ENCODE data around the gene GIMAP7.
"Not testable (repeated sequence)": the region's sequence is repeated elsewhere in the genome, so short reads cannot be mapped to it uniquely, and the experiment has no call there.

The GIMAP7 gene

GRCh38 chr7:150487625-150488024 is 27.0 kb upstream of the GIMAP7 start:
- in situ Hi-C loops (cut with MboI; ENCODE audit: low sequenced_read_pairs): no loop called here
- Histone ChIP-seq H3K9me3 (no peaks in the 10 kb centered on the region), H3K27me3 (ENCODE audit: low read depth) (no peaks in the 10 kb centered on the region), H3K4me3 (no peak overlapping the region), H3K36me3 (replicated peaks) (no peaks in the 10 kb centered on the region), H3K4me1 (no peaks in the 10 kb centered on the region)
- DNase-seq (ENCODE audit: low spot score in 2 of 2): no peak

GRCh38 chr7:150489782-150490181 is 24.9 kb upstream of the GIMAP7 start:
- DNase-seq (ENCODE audit: low spot score in 2 of 2): no peak
- in situ Hi-C loops (cut with MboI; ENCODE audit: low sequenced_read_pairs): no loop called here
- Histone ChIP-seq H3K36me3 (replicated peaks) (no peaks in the 10 kb centered on the region), H3K9me3 (no peaks in the 10 kb centered on the region), H3K4me3 (no peak overlapping the region), H3K27me3 (ENCODE audit: low read depth) (no peaks in the 10 kb centered on the region), H3K4me1 (no peaks in the 10 kb centered on the region)

GRCh38 chr7:150493442-150493841 is 21.2 kb upstream of the GIMAP7 start:
- H3K9me3 ChIP-seq; H3K36me3 ChIP-seq (replicated peaks); DNase-seq (ENCODE audit: low spot score in 2 of 2); H3K4me1 ChIP-seq; H3K4me3 ChIP-seq; in situ Hi-C loops (cut with MboI; ENCODE audit: low sequenced_read_pairs); H3K27me3 ChIP-seq (ENCODE audit: low read depth): not testable (repeated sequence)

- Histone ChIP-seq H3K4me1 (no peaks in the 10 kb centered on the region), H3K9me3 (no peaks in the 10 kb centered on the region), H3K4me3 (no peak overlapping the region), H3K36me3 (replicated peaks) (no peaks in the 10 kb centered on the region), H3K27me3 (ENCODE audit: low read depth) (no peaks in the 10 kb centered on the region)
- in situ Hi-C loops (cut with MboI; ENCODE audit: low sequenced_read_pairs): no loop called here
- DNase-seq (ENCODE audit: low spot score in 2 of 2): no peak
Observed at GRCh38 chr7:150502519-150502918, 12.2 kb upstream of the GIMAP7 start.

- no peak for DNase-seq (ENCODE audit: low spot score in 2 of 2)
- no peaks in the 10 kb centered on the region for H3K36me3 ChIP-seq (replicated peaks)
- H3K4me1 ChIP-seq: no peaks in the 10 kb centered on the region
- H3K27me3 ChIP-seq (ENCODE audit: low read depth): no peaks in the 10 kb centered on the region
- no peaks in the 10 kb centered on the region for H3K9me3 ChIP-seq
- in situ Hi-C loops (cut with MboI; ENCODE audit: low sequenced_read_pairs): no loop called here
- H3K4me3 ChIP-seq: no peak overlapping the region
Observed at GRCh38 chr7:150503155-150503554, 11.5 kb upstream of the GIMAP7 start.

GRCh38 chr7:150503581-150503980 is 11.1 kb upstream of the GIMAP7 start:
- no peaks in the 10 kb centered on the region for H3K9me3 ChIP-seq
- no peaks in the 10 kb centered on the region for H3K27me3 ChIP-seq (ENCODE audit: low read depth)
- no peak for DNase-seq (ENCODE audit: low spot score in 2 of 2)
- in situ Hi-C loops (cut with MboI; ENCODE audit: low sequenced_read_pairs): no loop called here
- H3K4me3 ChIP-seq: no peak overlapping the region
- H3K36me3 ChIP-seq (replicated peaks): no peaks in the 10 kb centered on the region
- H3K4me1 ChIP-seq: no peaks in the 10 kb centered on the region

GRCh38 chr7:150507947-150508602 is 6.6 kb upstream of the GIMAP7 start:
- DNase-seq (ENCODE audit: low spot score in 2 of 2): no peak
- H3K36me3 ChIP-seq (replicated peaks): no peaks in the 10 kb centered on the region
- in situ Hi-C loops (cut with MboI; ENCODE audit: low sequenced_read_pairs): no loop called here
- no peak overlapping the region for H3K4me3 ChIP-seq
- H3K4me1 ChIP-seq: no peaks in the 10 kb centered on the region
- no peaks in the 10 kb centered on the region for H3K9me3 ChIP-seq
- H3K27me3 ChIP-seq (ENCODE audit: low read depth): no peaks in the 10 kb centered on the region

- Histone ChIP-seq H3K36me3 (replicated peaks) (no peaks in the 10 kb centered on the region), H3K4me1 (no peaks in the 10 kb centered on the region), H3K4me3 (no peak overlapping the region), H3K27me3 (ENCODE audit: low read depth) (no peaks in the 10 kb centered on the region; the same call in 1 of the 2 replicates), H3K9me3 (no peaks in the 10 kb centered on the region)
- DNase-seq (ENCODE audit: low spot score in 2 of 2): no peak
- in situ Hi-C loops (cut with MboI; ENCODE audit: low sequenced_read_pairs): no loop called here
Observed at GRCh38 chr7:150511048-150511447, 3.6 kb upstream of the GIMAP7 start.

GRCh38 chr7:150513758-150514157 is 914 bp upstream of the GIMAP7 start:
- H3K4me1 ChIP-seq: no peaks in the 10 kb centered on the region
- no peaks in the 10 kb centered on the region for H3K9me3 ChIP-seq
- in situ Hi-C loops (cut with MboI; ENCODE audit: low sequenced_read_pairs): no loop called here
- H3K27me3 ChIP-seq (ENCODE audit: low read depth): peaks cover 2% of the 10 kb centered on the region; the same call in 1 of the 2 replicates
- H3K4me3 ChIP-seq: no peak overlapping the region
- H3K36me3 ChIP-seq (replicated peaks): no peaks in the 10 kb centered on the region
- DNase-seq (ENCODE audit: low spot score in 2 of 2): no peak

GRCh38 chr7:150515248-150516147 is 826 bp downstream of the GIMAP7 start:
- H3K9me3 ChIP-seq: no peaks in the 10 kb centered on the region
- no peaks in the 10 kb centered on the region for H3K4me1 ChIP-seq
- in situ Hi-C loops (cut with MboI; ENCODE audit: low sequenced_read_pairs): no loop called here
- DNase-seq (ENCODE audit: low spot score in 2 of 2): no peak
- H3K27me3 ChIP-seq (ENCODE audit: low read depth): peaks cover 2% of the 10 kb centered on the region; the same call in 1 of the 2 replicates
- no peak overlapping the region for H3K4me3 ChIP-seq
- no peaks in the 10 kb centered on the region for H3K36me3 ChIP-seq (replicated peaks)

GRCh38 chr7:150516956-150517745 is 2.5 kb downstream of the GIMAP7 start:
- Histone ChIP-seq H3K4me3 (no peak overlapping the region), H3K27me3 (ENCODE audit: low read depth) (peaks cover 2% of the 10 kb centered on the region; the same call in 1 of the 2 replicates), H3K36me3 (replicated peaks) (no peaks in the 10 kb centered on the region), H3K4me1 (no peaks in the 10 kb centered on the region), H3K9me3 (no peaks in the 10 kb centered on the region)
- in situ Hi-C loops (cut with MboI; ENCODE audit: low sequenced_read_pairs): no loop called here
- no peak for DNase-seq (ENCODE audit: low spot score in 2 of 2)

- in situ Hi-C loops (cut with MboI; ENCODE audit: low sequenced_read_pairs): no loop called here
- H3K27me3 ChIP-seq (ENCODE audit: low read depth): peaks cover 2% of the 10 kb centered on the region; the same call in 1 of the 2 replicates
- H3K36me3 ChIP-seq (replicated peaks): no peaks in the 10 kb centered on the region
- no peak for DNase-seq (ENCODE audit: low spot score in 2 of 2)
- no peaks in the 10 kb centered on the region for H3K4me1 ChIP-seq
- no peaks in the 10 kb centered on the region for H3K9me3 ChIP-seq
- no peak overlapping the region for H3K4me3 ChIP-seq
Observed at GRCh38 chr7:150519310-150519709, 4.6 kb downstream of the GIMAP7 start.

- in situ Hi-C loops (cut with MboI; ENCODE audit: low sequenced_read_pairs): no loop called here
- Histone ChIP-seq H3K4me1 (no peaks in the 10 kb centered on the region), H3K36me3 (replicated peaks) (no peaks in the 10 kb centered on the region), H3K9me3 (no peaks in the 10 kb centered on the region), H3K27me3 (ENCODE audit: low read depth) (peaks cover 2% of the 10 kb centered on the region; the same call in 1 of the 2 replicates), H3K4me3 (no peak overlapping the region)
- DNase-seq (ENCODE audit: low spot score in 2 of 2): no peak
Observed at GRCh38 chr7:150520145-150520544, 5.5 kb downstream of the GIMAP7 start.

GRCh38 chr7:150522931-150523330 is 8.3 kb downstream of the GIMAP7 start:
- H3K4me1 ChIP-seq; in situ Hi-C loops (cut with MboI; ENCODE audit: low sequenced_read_pairs); H3K9me3 ChIP-seq; H3K27me3 ChIP-seq (ENCODE audit: low read depth); H3K36me3 ChIP-seq (replicated peaks); H3K4me3 ChIP-seq; DNase-seq (ENCODE audit: low spot score in 2 of 2): not testable (repeated sequence)
